Activated CD4-positive, alpha-beta T cell treated with anti-CD3 and anti-CD28 coated beads for 48 hours (primary cell): ENCODE data around the gene MAD2L2.

Experiments used
- DNase-seq: peaks from one replicate; pipeline ENCODE4 v3.0.0-alpha.2; 2020

Gene MAD2L2

GRCh38 chr1:11682287-11682771 lies 1.4 kb upstream of the MAD2L2 start:
- DNase-seq, result no peak

GRCh38 chr1:11680270-11681070 lies 478 bp downstream of the MAD2L2 start:
- DNase-seq, result peak; percentile 15

- no peak for DNase-seq
These were observed 2.5 kb downstream of the MAD2L2 start for GRCh38 chr1:11678442-11678841.

GRCh38 chr1:11676386-11677103 lies 4.4 kb downstream of the MAD2L2 start:
- DNase-seq, result no peak

GRCh38 chr1:11675325-11675724 lies 5.6 kb downstream of the MAD2L2 start:
- no peak for DNase-seq

- no peak for DNase-seq
These were observed 6.5 kb downstream of the MAD2L2 start for GRCh38 chr1:11674488-11674887.

- DNase-seq, result no peak
These were observed 7.7 kb downstream of the MAD2L2 start for GRCh38 chr1:11673089-11673769.

GRCh38 chr1:11671544-11672286 lies 9.2 kb downstream of the MAD2L2 start:
- no peak for DNase-seq

GRCh38 chr1:11671205-11671543 lies 9.8 kb downstream of the MAD2L2 start:
- no peak for DNase-seq

GRCh38 chr1:11670747-11671146 lies 10.2 kb downstream of the MAD2L2 start:
- DNase-seq, result no peak

GRCh38 chr1:11668516-11668915 lies 12.4 kb downstream of the MAD2L2 start:
- no peak for DNase-seq

- DNase-seq, result peak; percentile 67
These were observed 16.4 kb downstream of the MAD2L2 start for GRCh38 chr1:11664336-11665065.

- DNase-seq, result no peak
These were observed 19.8 kb downstream of the MAD2L2 start for GRCh38 chr1:11661103-11661502.

- DNase-seq, result no peak
These were observed 21.2 kb downstream of the MAD2L2 start for GRCh38 chr1:11659748-11660147.

- no peak for DNase-seq
These were observed 22.4 kb downstream of the MAD2L2 start for GRCh38 chr1:11658542-11658941.

- DNase-seq, result no peak
These were observed 23.3 kb downstream of the MAD2L2 start for GRCh38 chr1:11657654-11658053.

GRCh38 chr1:11654939-11655808 lies 25.8 kb downstream of the MAD2L2 start:
- no peak for DNase-seq

- peak; percentile 73 for DNase-seq
These were observed 26.6 kb downstream of the MAD2L2 start, which contains the start of the genes FBXO2 and FBXO44 for GRCh38 chr1:11654137-11654938. Gene FBXO2, minus strand, starts transcription at chr1:11654429. Its CDS starts 89 bp downstream, at chr1:11654340. Gene FBXO44, plus strand, starts transcription at chr1:11654877. Its CDS starts 959 bp downstream, at chr1:11655836.

GRCh38 chr1:11653861-11654136 lies 27.1 kb downstream of the MAD2L2 start:
- DNase-seq, result no peak

- DNase-seq, result no peak
These were observed 27.7 kb downstream of the MAD2L2 start for GRCh38 chr1:11653101-11653860.
